ENCODE data around the gene MED28. TPM values are rescaled to one million over a fixed set of nuclear protein-coding genes. Genes with fewer than 3 reads are reported as not detected.

MED28 gene
- total RNA-seq, 4 donors from 2014 or later = 11.7 to 13.6 (median 12.4) TPM

GRCh38 chr4:17636696-17637622, 22.5 kb downstream of the MED28 start:
- TF ChIP-seq, protein P1, sequence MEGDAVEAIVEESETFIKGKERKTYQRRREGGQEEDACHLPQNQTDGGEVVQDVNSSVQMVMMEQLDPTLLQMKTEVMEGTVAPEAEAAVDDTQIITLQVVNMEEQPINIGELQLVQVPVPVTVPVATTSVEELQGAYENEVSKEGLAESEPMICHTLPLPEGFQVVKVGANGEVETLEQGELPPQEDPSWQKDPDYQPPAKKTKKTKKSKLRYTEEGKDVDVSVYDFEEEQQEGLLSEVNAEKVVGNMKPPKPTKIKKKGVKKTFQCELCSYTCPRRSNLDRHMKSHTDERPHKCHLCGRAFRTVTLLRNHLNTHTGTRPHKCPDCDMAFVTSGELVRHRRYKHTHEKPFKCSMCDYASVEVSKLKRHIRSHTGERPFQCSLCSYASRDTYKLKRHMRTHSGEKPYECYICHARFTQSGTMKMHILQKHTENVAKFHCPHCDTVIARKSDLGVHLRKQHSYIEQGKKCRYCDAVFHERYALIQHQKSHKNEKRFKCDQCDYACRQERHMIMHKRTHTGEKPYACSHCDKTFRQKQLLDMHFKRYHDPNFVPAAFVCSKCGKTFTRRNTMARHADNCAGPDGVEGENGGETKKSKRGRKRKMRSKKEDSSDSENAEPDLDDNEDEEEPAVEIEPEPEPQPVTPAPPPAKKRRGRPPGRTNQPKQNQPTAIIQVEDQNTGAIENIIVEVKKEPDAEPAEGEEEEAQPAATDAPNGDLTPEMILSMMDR (IDR thresholded peaks at IDR 0.05; ENCODE audit: low read depth) = no peak

DNA sequence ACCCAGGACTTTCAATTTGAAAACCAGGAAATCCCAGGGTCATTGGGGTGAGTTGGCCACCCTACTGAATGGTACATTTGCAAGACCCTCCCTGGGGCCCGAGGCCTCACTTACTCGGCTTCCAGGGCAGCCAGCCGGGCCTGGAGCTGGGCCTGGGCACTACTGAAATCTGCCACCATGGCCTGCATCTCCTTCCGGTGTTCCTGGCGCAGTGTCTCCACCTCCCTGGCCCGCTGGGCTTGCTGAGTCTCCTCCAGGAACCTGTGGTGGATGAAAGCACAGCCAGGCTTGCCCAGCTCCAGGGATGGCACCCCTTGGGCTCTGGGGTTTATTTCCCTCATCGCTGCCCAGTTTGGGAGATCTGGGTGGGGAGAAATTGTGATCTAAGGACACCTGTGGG, 24.7 kb downstream of the MED28 start:
- TF ChIP-seq, protein P1 (IDR thresholded peaks at IDR 0.05; ENCODE audit: low read depth) = no peak

GRCh38 chr4:17642398-17642783, 27.9 kb downstream of the MED28 start:
- TF ChIP-seq, protein P1 (IDR thresholded peaks at IDR 0.05; ENCODE audit: low read depth) = no peak

- TF ChIP-seq, protein P1 (IDR thresholded peaks at IDR 0.05; ENCODE audit: low read depth) = no peak
Measured at GRCh38 chr4:17646693-17647092, 32.3 kb downstream of the MED28 start.

GRCh38 chr4:17647176-17647806, 32.9 kb downstream of the MED28 start:
- TF ChIP-seq, protein P1 (IDR thresholded peaks at IDR 0.05; ENCODE audit: low read depth) = no peak

GRCh38 chr4:17647927-17648326, 33.5 kb downstream of the MED28 start:
- TF ChIP-seq, protein P1 (IDR thresholded peaks at IDR 0.05; ENCODE audit: low read depth) = no peak

- TF ChIP-seq, protein P1 (IDR thresholded peaks at IDR 0.05; ENCODE audit: low read depth) = no peak
Measured at GRCh38 chr4:17650406-17650805, 36.0 kb downstream of the MED28 start.

Measured in subcutaneous adipose tissue (tissue), 4 donors.